Hepatocyte (in vitro differentiated cells): ENCODE data around the gene DOCK1. TPM values are rescaled to one million over a fixed set of nuclear protein-coding genes. Genes with fewer than 3 reads are reported as not detected.
"Not testable (repeated sequence)": the region's sequence is repeated elsewhere in the genome, so short reads cannot be mapped to it uniquely, and the experiment has no call there.

Experiments used
- DNase-seq: peaks from one replicate; pipeline ENCODE4 v3.0.0-alpha.2; 2016; ENCODE audit warnings: low spot score
- H2AFZ ChIP-seq: fragments of 200-600 bp; sonication (generic); 2 replicates; pipeline ENCODE4 v1.6.0; 2016; ENCODE audit warnings: antibody characterized with exemption, mild to moderate bottlenecking
- H3K27ac ChIP-seq: fragments of 200-600 bp; sonication (generic); 2 replicates; pipeline ENCODE4 v1.5.1; 2016; ENCODE audit warnings: mild to moderate bottlenecking
- H3K27me3 ChIP-seq: fragments of 200-600 bp; sonication (generic); 2 replicates; pipeline ENCODE4 v1.6.1; 2016
- H3K36me3 ChIP-seq: fragments of 200-600 bp; sonication (generic); replicated peaks from 2 replicates; pipeline ENCODE4 v1.5.1; 2016; ENCODE audit warnings: low read depth; ENCODE audit not compliant: insufficient read depth
- H3K4me1 ChIP-seq: fragments of 200-600 bp; sonication (generic); 2 replicates; pipeline ENCODE4 v1.5.1; 2016; ENCODE audit warnings: mild to moderate bottlenecking, moderate library complexity; ENCODE audit not compliant: insufficient read depth
- H3K4me2 ChIP-seq: fragments of 200-600 bp; sonication (generic); 2 replicates; pipeline ENCODE4 v1.6.0; 2016
- H3K4me3 ChIP-seq: fragments of 200-600 bp; sonication (generic); 2 replicates; pipeline ENCODE4 v1.5.1; 2016; ENCODE audit warnings: mild to moderate bottlenecking
- H3K79me2 ChIP-seq: fragments of 200-600 bp; sonication (generic); 2 replicates; pipeline ENCODE4 v1.6.0; 2017; ENCODE audit warnings: mild to moderate bottlenecking
- H3K9me2 ChIP-seq: fragments of 200-600 bp; sonication (generic); replicated peaks from 2 replicates; pipeline ENCODE4 v1.6.0; 2017; ENCODE audit warnings: mild to moderate bottlenecking; ENCODE audit not compliant: insufficient read depth
- H3K9me3 ChIP-seq: fragments of 200-600 bp; sonication (generic); 2 replicates; pipeline ENCODE4 v1.5.1; 2016; ENCODE audit warnings: low read depth, mild to moderate bottlenecking
- H4K20me1 ChIP-seq: fragments of 200-600 bp; sonication (generic); 2 replicates; pipeline ENCODE4 v1.6.0; 2016; ENCODE audit warnings: mild to moderate bottlenecking; ENCODE audit not compliant: insufficient read depth, poor library complexity, severe bottlenecking
- CTCF ChIP-seq: fragments of 200-600 bp; sonication (generic); IDR thresholded peaks from 2 replicates; pipeline ENCODE4 v1.5.1; 2016; ENCODE audit warnings: antibody characterized with exemption, mild to moderate bottlenecking; ENCODE audit not compliant: poor library complexity
- EZH2 ChIP-seq: fragments of 200-600 bp; sonication (generic); IDR thresholded peaks from 2 replicates; pipeline ENCODE4 v1.6.1; 2016; ENCODE audit warnings: antibody characterized with exemption, mild to moderate bottlenecking, borderline replicate concordance
- EZH2phosphoT487 ChIP-seq: fragments of 200-600 bp; sonication (generic); IDR thresholded peaks from one replicate; pipeline ENCODE4 v1.6.1; 2018; ENCODE audit warnings: antibody characterized with exemption, mild to moderate bottlenecking, low read depth, moderate library complexity; ENCODE audit not compliant: unreplicated experiment, severe bottlenecking
- WGBS: methylation state at CpG from one replicate; pipeline ENCODE4 v1.1.6; 2016; ENCODE audit warnings: low lambda C conversion rate; ENCODE audit errors: missing lambda C conversion rate; 5-methylcytosine and 5-hydroxymethylcytosine counted together
- polyA plus RNA-seq: library from polyadenylated mRNA; unstranded; fragments of >200 nt; fragmentation: Nextera tagmentation; extraction: Ambion mirVana; gene quantifications from 2 replicates; pipeline ENCODE4 v1.2.1, GENCODE V29; 2016
- total RNA-seq: library from RNA; depleted of rRNA; stranded (reverse); fragments of >200 nt; gene quantifications from 2 replicates; pipeline ENCODE4 v1.2.3, GENCODE V29; 2014

The DOCK1 gene
- total and polyA plus RNA-seq, 2 experiments from 2014 or later, result 16.0 to 55.5 TPM

- no peaks in the 10 kb centered on the region for H3K79me2 ChIP-seq
- no peak overlapping the region for H2AFZ ChIP-seq
- H3K4me1 ChIP-seq, result peaks cover 16% of the 10 kb centered on the region
- H3K27me3 ChIP-seq, result no peaks in the 10 kb centered on the region
- H3K9me3 ChIP-seq, result no peaks in the 10 kb centered on the region
- 96% methylated on average over 6 of the region's 6 CpGs for WGBS
- TF ChIP-seq EZH2phosphoT487, result no peak
- no peak for TF ChIP-seq EZH2
- TF ChIP-seq CTCF, result no peak
- H3K27ac ChIP-seq, result no peak overlapping the region
- DNase-seq, result no peak
- no peaks in the 10 kb centered on the region for H4K20me1 ChIP-seq
- H3K4me3 ChIP-seq, result no peak overlapping the region
- H3K9me2 ChIP-seq, result no peaks in the 10 kb centered on the region
- no peak overlapping the region for H3K4me2 ChIP-seq
- H3K36me3 ChIP-seq, result no peaks in the 10 kb centered on the region
Observed at GRCh38 chr10:127296696-127297095, 391.5 kb downstream of the DOCK1 start.

DNA sequence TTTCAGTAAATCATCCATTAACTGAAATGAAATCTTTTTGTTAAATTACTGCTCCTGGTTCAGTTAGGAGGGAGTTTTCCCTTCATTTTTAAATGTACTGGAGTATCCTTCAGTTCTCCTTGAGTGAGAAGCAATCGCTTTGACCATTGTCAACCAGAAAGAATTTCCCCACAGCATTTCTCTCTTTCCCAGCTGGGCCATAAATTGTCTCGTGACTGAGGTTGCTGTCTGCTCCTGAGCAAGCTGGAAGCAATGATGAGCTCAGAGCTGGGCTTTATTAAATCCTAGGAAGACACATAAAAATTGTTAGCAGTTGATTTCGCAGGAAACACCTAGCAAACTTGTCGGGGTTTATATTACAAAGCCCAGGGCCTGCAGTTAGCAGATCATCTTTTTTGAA is 393.2 kb downstream of the DOCK1 start:
- Histone ChIP-seq H3K9me3 (no peaks in the 10 kb centered on the region), H3K4me1 (peaks cover 16% of the 10 kb centered on the region), H3K27me3 (no peaks in the 10 kb centered on the region), H3K4me2 (no peak overlapping the region), H4K20me1 (no peaks in the 10 kb centered on the region), H3K27ac (peak overlapping the region; percentile 19), H3K4me3 (no peak overlapping the region), H3K9me2 (no peaks in the 10 kb centered on the region), H2AFZ (no peak overlapping the region), H3K79me2 (no peaks in the 10 kb centered on the region), H3K36me3 (no peaks in the 10 kb centered on the region)
- DNase-seq, result peak; percentile 19
- WGBS, result 53% methylated on average over 4 of the region's 4 CpGs
- TF ChIP-seq EZH2 (no peak), EZH2phosphoT487 (no peak), CTCF (no peak)

GRCh38 chr10:127299192-127299591 is 394.0 kb downstream of the DOCK1 start:
- not testable (repeated sequence) for H3K36me3 ChIP-seq, H2AFZ ChIP-seq, H3K79me2 ChIP-seq, H3K4me2 ChIP-seq, DNase-seq, H3K9me3 ChIP-seq, H3K9me2 ChIP-seq, H3K27ac ChIP-seq, H3K4me3 ChIP-seq, H4K20me1 ChIP-seq, H3K27me3 ChIP-seq
- 95% methylated on average over 11 of the region's 11 CpGs for WGBS
- H3K4me1 ChIP-seq, result peaks cover 16% of the 10 kb centered on the region

GRCh38 chr10:127299956-127300689 is 394.9 kb downstream of the DOCK1 start:
- Histone ChIP-seq H3K9me2 (no peaks in the 10 kb centered on the region), H3K4me2 (peak overlapping the region; percentile 64), H2AFZ (no peak overlapping the region), H3K36me3 (no peaks in the 10 kb centered on the region), H4K20me1 (no peaks in the 10 kb centered on the region), H3K79me2 (no peaks in the 10 kb centered on the region), H3K9me3 (no peaks in the 10 kb centered on the region), H3K27ac (peak overlapping the region; percentile 89), H3K27me3 (no peaks in the 10 kb centered on the region), H3K4me3 (no peak overlapping the region), H3K4me1 (peaks cover 16% of the 10 kb centered on the region)
- WGBS, result 94% methylated on average over 13 of the region's 13 CpGs
- TF ChIP-seq EZH2 (no peak), EZH2phosphoT487 (no peak), CTCF (no peak)
- no peak for DNase-seq
